Esophagus muscularis mucosa (tissue), 4 donors: ENCODE measurements around the gene EDC4. TPM values are rescaled to one million over a fixed set of nuclear protein-coding genes. Genes with fewer than 3 reads are reported as not detected.

ENCODE experiments used
- DNase-seq: peaks from one replicate; pipeline ENCODE4 v3.0.0-alpha.2; 2017; ENCODE audit errors: extremely low spot score
- H3K27ac ChIP-seq, 4 donors: fragments of 200-600 bp; sonication (generic); replicated peaks in 1 of 4; 1 replicate in 3 of 4; 2 replicates in 1 of 4; pipeline ENCODE4 v1.5.1; 2016 to 2019; ENCODE audit warnings: mild to moderate bottlenecking in 1 of 4
- H3K27me3 ChIP-seq, 4 donors: fragments of 200-600 bp; sonication (generic); one replicate each; pipeline versions ENCODE4 v1.5.1 to v1.6.0; 2016 to 2019
- H3K36me3 ChIP-seq, 4 donors: fragments of 200-600 bp; sonication (generic); one replicate each; pipeline ENCODE4 v1.5.1; 2016 to 2019
- H3K4me1 ChIP-seq, 4 donors: fragments of 200-600 bp; sonication (generic); one replicate each; pipeline ENCODE4 v1.5.1; 2016 to 2019
- H3K4me3 ChIP-seq, 4 donors: fragments of 200-600 bp; sonication (generic); 1 replicate in 2 of 4; 2 replicates in 2 of 4; pipeline ENCODE4 v1.5.1; 2016 to 2019; ENCODE audit warnings: mild to moderate bottlenecking in 4 of 4, moderate library complexity in 1 of 4
- H3K9me3 ChIP-seq, 4 donors: fragments of 200-600 bp; sonication (generic); 1 replicate in 3 of 4; 2 replicates in 1 of 4; pipeline ENCODE4 v1.5.1; 2016 to 2019
- CTCF ChIP-seq, 3 experiments: fragments of 200-600 bp in 2 of 3; fragments of 450-650 bp in 1 of 3; sonication (generic) in 2 of 3; IDR thresholded peaks; one replicate each; pipeline ENCODE4 v1.5.1; 2017 to 2019; ENCODE audit warnings: antibody characterized with exemption in 3 of 3, mild to moderate bottlenecking in 2 of 3, moderate library complexity in 1 of 3
- EP300 ChIP-seq: sonication (generic); formaldehyde crosslinking; IDR thresholded peaks from one replicate; pipeline ENCODE4 v1.6.1; 2017; ENCODE audit warnings: antibody characterized with exemption
- POLR2A ChIP-seq: fragments of 450-650 bp; IDR thresholded peaks from one replicate; pipeline ENCODE4 v1.6.1; 2017; ENCODE audit warnings: antibody characterized with exemption, moderate library complexity, mild to moderate bottlenecking, low read depth
- POLR2AphosphoS5 ChIP-seq, 2 donors: sonication (generic); formaldehyde crosslinking; IDR thresholded peaks; one replicate each; pipeline ENCODE4 v1.6.1; 2017; ENCODE audit warnings: antibody characterized with exemption in 2 of 2
- WGBS: methylation state at CpG from one replicate; pipeline ENCODE4 v1.1.5; 2018; 5-methylcytosine and 5-hydroxymethylcytosine counted together
- intact Hi-C: fragments of 100-400 bp; cut with DNase I; formaldehyde crosslinking; loops from one replicate; pipeline ENCODE4 v1.15.1; 2023
- total RNA-seq, 4 donors: library from RNA; depleted of rRNA; stranded (reverse); fragments of >200 nt; gene quantifications; one replicate each; pipeline versions ENCODE4 v1.1.0 to v1.2.1, GENCODE V29; 2016

EDC4 gene
- total RNA-seq, 4 donors from 2014 or later, result 49.9 to 70.9 (median 52.0) TPM

- intact Hi-C loops, result no loop called here
- Histone ChIP-seq H3K4me3 (peak overlapping the region; percentile 86 to 94 (median 90)), H3K27ac (peak overlapping the region; percentile 98 to 99 (median 99)), H3K36me3 (no peaks in the 10 kb centered on the region), H3K27me3 (no peaks in the 10 kb centered on the region), H3K9me3 (no peaks in the 10 kb centered on the region), H3K4me1 (peaks cover 38 to 47% (median 45%) of the 10 kb centered on the region in 4 donors)
- WGBS, result 40% methylated on average over 17 of the region's 17 CpGs
- TF ChIP-seq EP300, result no peak
- no peak for TF ChIP-seq POLR2A
- TF ChIP-seq CTCF (IDR thresholded peaks at IDR 0.05), result no peak
- TF ChIP-seq POLR2AphosphoS5 (IDR thresholded peaks at IDR 0.05), result no peak
- no peak for DNase-seq
These were observed 31.5 kb upstream of the EDC4 start for GRCh38 chr16:67841198-67841815.

- H3K27me3 ChIP-seq, result no peaks in the 10 kb centered on the region
- intact Hi-C loops, result no loop called here
- H3K27ac ChIP-seq, result peak within 1 kb of the TSS; percentile 98 to 99 (median 99)
- H3K36me3 ChIP-seq, result no peaks in the 10 kb centered on the region
- H3K4me3 ChIP-seq, result peak within 1 kb of the TSS; percentile 86 to 94 (median 90)
- no peaks in the 10 kb centered on the region for H3K9me3 ChIP-seq
- TF ChIP-seq EP300, result no peak
- TF ChIP-seq CTCF (IDR thresholded peaks at IDR 0.05), result peak; percentile 87 to 93 (median 92)
- peak; percentile 81 to 86 for TF ChIP-seq POLR2AphosphoS5 (IDR thresholded peaks at IDR 0.05)
- peak; percentile 32 for TF ChIP-seq POLR2A
- peaks cover 38 to 48% (median 45%) of the 10 kb centered on the region in 4 donors for H3K4me1 ChIP-seq
- 0% methylated on average over 10 of the region's 83 CpGs for WGBS
- peak; percentile 98 for DNase-seq
These were observed 30.9 kb upstream of the EDC4 start, which contains the start of gene THAP11 for GRCh38 chr16:67841816-67842508. THAP11 (plus strand) TSS chr16:67842320; CDS start chr16:67842555, 235 bp downstream.

DNA sequence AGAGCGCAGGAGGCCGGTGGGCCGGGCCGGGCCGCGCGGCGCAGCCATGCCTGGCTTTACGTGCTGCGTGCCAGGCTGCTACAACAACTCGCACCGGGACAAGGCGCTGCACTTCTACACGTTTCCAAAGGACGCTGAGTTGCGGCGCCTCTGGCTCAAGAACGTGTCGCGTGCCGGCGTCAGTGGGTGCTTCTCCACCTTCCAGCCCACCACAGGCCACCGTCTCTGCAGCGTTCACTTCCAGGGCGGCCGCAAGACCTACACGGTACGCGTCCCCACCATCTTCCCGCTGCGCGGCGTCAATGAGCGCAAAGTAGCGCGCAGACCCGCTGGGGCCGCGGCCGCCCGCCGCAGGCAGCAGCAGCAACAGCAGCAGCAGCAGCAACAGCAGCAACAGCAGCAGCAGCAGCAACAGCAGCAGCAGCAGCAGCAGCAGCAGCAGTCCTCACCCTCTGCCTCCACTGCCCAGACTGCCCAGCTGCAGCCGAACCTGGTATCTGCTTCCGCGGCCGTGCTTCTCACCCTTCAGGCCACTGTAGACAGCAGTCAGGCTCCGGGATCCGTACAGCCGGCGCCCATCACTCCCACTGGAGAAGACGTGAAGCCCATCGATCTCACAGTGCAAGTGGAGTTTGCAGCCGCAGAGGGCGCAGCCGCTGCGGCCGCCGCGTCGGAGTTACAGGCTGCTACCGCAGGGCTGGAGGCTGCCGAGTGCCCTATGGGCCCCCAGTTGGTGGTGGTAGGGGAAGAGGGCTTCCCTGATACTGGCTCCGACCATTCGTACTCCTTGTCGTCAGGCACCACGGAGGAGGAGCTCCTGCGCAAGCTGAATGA lies 30.1 kb upstream of the EDC4 start:
- intact Hi-C loops, result no loop called here
- no peak for DNase-seq
- peak overlapping the region; percentile 86 to 94 (median 90) for H3K4me3 ChIP-seq
- peaks cover 39 to 53% (median 50%) of the 10 kb centered on the region in 4 donors for H3K4me1 ChIP-seq
- H3K27ac ChIP-seq, result peak overlapping the region; percentile 98 to 99 (median 99)
- WGBS, result under 1% methylated on average over 42 of the region's 67 CpGs
- H3K36me3 ChIP-seq, result no peaks in the 10 kb centered on the region
- H3K9me3 ChIP-seq, result no peaks in the 10 kb centered on the region
- no peaks in the 10 kb centered on the region for H3K27me3 ChIP-seq
- TF ChIP-seq POLR2A (no peak), CTCF (IDR thresholded peaks at IDR 0.05) (peak in 1 of 3 experiments; percentile 36), POLR2AphosphoS5 (IDR thresholded peaks at IDR 0.05) (no peak), EP300 (no peak)

GRCh38 chr16:67843343-67843765 lies 29.5 kb upstream of the EDC4 start:
- H3K27ac ChIP-seq, result peak overlapping the region; percentile 98 to 99 (median 99)
- no peak for TF ChIP-seq POLR2AphosphoS5 (IDR thresholded peaks at IDR 0.05)
- no peak for TF ChIP-seq POLR2A
- no peak for TF ChIP-seq EP300
- TF ChIP-seq CTCF (IDR thresholded peaks at IDR 0.05), result no peak

More at GRCh38 chr16:67843343-67843765, 29.5 kb upstream of the EDC4 start:
- H3K9me3 ChIP-seq, result no peaks in the 10 kb centered on the region
- WGBS, result 5% methylated on average over 7 of the region's 11 CpGs
- no peaks in the 10 kb centered on the region for H3K27me3 ChIP-seq
- no peaks in the 10 kb centered on the region for H3K36me3 ChIP-seq
- H3K4me1 ChIP-seq, result peaks cover 45 to 59% (median 56%) of the 10 kb centered on the region in 4 donors
- intact Hi-C loops, result no loop called here
- no peak for DNase-seq
- H3K4me3 ChIP-seq, result peak overlapping the region; percentile 86 to 94 (median 90)
